ENCODE data around the gene MGAT5B.
"Not testable (repeated sequence)": the region's sequence is repeated elsewhere in the genome, so short reads cannot be mapped to it uniquely, and the experiment has no call there.

MGAT5B gene

DNA sequence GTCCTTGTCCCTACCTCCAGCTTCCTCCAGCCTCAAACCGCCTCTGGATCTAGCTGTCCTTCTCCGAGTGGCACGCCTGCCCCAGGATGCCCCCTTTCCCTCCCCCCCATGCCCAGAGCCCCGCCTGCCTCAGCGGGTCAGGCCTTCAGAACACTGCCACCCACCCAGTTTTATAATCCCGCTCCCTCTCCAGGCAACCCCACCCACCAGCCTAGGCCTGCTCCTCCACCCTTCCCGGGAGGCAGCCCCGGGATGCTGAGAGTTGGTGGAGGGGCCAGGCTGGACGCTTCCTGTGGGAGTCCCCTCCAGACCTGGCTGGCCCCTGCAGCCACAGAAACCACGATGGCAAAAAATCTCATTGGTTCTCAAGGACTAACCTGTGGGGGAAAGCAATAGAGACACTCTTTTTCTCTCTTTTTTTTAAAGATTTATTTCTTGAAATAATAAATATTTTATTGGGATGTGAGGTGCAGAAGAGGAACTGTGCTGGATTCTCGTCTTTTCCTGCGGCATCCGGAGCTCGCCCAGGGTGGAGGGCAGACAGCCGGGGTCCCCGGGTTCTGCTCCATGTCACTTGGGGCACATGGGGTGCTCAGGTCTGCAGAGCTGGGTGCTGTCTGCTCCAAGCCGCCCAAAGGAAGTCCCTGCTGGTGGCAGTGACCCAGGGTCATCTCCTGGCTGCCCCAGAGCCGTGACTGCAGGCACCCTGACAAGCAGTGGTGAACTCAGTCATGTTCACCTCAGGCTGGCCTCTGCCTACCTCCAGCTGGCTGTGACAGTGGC, 81.9 kb downstream of the MGAT5B start:
- DNase-seq (ENCODE audit: low spot score) = no peak

DNA sequence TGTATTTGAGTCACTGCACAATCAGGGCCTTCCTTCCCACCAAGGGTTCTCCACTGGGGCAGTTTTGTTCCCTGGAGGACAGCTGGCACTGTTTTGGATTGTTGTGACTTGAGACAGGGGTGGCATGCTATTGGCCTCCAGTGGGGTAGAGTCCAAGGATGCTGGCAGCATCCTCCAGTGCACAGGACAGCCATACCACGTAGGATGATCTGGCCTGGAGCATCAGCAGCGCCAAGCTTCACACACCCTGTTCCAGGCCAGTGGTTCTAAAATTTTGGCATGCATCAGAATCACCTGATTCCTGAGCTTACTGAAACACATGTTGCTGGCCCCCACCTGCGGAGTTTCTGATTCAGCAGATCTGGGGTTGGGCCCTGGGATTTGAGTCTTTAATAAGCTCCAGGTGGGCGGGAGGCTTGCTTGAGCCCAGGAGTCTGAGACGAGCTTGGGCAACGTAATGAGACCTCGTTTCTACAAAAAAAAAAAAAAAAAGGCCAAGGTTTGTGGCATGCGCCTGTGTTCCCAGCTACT, 83.2 kb downstream of the MGAT5B start:
- no peak for DNase-seq (ENCODE audit: low spot score)

DNA sequence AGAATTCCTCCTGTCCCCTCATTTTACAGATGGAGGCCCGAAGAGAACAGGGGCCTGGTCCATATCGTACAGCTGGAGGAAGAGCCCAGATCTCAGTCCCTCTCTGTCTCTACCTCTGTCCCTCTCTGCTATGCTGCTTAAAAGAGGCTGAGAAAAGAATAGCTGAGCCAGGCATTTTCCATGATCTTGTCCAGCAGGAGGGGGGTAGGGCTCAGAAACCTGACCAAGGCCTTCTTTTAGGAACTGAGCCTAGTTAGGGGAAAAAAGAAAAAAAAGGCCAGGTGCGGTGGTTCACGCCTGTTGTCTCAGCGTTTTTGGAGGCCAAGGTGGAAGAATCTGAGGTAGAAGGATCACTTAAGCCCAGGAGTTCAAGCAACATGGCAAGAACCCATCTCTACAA, 84.2 kb downstream of the MGAT5B start:
- DNase-seq (ENCODE audit: low spot score) = no peak

DNA sequence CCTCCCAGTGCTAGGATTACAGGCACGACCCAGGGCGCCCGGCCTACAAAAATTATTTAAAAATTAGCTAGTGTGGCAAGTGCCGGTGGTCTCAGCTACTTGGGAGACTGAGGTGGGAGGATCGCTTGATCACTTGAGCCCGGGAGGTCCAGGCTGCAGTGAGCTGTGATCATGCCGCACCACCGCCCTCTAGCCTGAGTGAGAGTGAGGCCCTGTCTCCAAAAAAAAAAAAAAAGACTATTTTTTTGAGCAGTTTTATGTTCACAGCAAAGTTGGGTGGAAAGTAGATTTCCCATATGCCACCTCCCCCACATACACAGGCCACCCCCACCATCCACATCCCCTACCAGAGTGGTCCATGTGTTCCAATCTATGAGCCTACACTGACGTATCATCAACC, 84.9 kb downstream of the MGAT5B start:
- no peak for DNase-seq (ENCODE audit: low spot score)

DNA sequence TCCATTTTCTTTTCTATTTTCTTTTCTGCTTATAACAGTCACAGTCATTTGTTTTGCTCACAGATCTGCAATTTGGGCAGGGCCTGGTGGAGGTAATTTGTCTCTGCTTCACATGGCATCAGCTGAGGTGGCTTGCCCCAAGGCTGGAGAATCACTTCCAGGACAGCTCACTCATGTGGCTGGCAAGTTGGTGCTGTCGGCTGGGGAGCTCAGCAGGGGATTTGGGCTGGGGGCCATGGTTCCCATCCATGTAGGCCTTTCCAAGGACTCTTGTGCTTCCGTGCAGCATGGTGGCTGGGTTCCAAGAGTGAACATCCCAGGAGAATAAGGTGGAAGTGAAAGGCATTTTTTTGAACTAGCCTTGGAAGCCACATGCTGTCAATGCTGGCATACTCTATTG, 85.7 kb downstream of the MGAT5B start:
- DNase-seq (ENCODE audit: low spot score) = no peak

DNA sequence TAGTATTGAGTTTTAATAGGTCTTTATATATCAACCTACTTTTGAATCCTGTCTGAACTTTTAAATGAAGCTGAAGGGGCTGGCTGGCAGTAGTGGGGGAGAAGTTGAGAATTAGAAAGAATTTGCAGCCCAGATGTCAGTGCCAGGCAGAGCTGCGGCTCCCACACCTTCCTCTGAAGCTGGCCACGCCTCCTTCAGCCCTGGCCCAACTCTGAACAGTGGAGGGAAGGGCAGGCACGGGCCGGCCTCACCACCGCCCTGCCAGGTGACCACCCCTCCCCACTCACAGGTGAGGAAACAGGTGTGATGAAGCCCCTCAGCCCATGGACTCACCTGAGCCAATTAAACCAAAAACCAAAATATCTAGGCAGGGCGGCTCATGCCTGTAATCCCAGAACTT, 87.0 kb downstream of the MGAT5B start:
- no peak for DNase-seq (ENCODE audit: low spot score)

DNA sequence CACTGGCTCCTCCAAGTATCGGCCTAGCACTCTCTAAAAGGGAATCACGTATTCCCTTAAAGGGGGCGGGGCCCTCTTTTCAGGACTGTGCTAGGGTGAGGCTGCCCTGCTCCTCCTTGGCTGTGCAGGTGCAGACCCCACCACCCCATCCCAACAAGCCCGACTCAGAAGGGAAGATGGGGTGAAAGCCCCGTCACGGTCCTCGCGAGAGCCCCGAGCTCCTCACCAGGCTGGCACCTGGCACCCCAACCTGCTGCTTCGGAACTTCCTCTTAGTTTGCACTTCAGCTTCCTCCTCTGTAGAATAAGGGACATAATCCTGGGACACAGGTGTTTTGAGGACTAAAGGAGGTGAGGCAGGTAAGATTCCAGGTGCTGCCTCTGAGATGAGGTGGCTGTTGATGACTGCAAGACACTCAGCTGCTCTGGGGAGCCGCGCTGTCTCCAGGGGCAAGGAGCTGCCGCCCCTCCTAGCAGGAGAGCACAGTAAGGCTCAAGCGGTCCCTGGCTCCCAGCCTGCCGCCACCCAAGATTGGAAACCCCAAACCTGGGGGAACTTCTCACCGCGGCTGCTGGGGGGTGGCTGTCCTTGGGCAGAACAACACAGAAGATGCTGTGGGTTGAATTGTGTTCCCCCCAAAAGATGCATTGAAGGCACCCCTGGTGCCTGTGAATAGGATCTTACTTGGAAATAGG, 88.8 kb downstream of the MGAT5B start:
- DNase-seq (ENCODE audit: low spot score) = no peak

DNA sequence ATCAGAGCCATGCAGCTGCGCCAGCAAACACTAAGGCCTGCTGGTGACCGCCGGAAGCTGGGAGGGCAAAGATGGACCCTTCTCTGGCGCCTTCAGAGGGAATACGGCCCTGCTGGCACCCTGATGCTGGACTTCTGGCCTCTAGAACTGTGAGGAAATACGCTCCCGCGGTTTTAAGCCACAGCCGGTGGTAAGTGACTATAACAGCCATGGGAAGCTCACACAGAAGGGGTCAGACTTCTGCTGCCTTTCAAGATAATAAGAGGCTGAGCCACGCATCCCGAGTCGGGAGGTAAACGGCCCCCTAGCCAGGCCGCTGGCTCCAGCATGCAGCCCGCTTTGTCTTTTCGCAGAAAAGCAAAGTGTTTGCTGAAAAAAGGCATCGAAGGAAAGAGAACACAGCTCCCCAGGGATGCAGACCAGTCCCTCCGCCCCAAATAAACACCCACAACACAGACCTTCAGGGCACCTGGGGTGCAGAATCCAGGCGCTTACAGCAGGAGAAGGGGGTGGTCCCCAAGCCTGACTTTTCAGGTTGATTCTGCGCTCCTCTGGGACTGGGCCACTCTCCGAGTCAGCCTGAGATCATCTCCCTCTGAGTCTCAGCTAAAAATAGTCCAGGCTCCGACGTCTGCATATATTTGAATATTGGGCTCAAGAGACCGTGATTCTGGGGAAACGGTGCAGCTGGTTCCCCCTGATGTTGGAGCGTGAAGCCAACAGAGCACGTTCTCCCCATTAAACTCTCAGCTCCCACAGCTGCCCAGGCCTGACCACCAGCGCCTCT, 89.7 kb downstream of the MGAT5B start:
- no peak for DNase-seq (ENCODE audit: low spot score)

DNA sequence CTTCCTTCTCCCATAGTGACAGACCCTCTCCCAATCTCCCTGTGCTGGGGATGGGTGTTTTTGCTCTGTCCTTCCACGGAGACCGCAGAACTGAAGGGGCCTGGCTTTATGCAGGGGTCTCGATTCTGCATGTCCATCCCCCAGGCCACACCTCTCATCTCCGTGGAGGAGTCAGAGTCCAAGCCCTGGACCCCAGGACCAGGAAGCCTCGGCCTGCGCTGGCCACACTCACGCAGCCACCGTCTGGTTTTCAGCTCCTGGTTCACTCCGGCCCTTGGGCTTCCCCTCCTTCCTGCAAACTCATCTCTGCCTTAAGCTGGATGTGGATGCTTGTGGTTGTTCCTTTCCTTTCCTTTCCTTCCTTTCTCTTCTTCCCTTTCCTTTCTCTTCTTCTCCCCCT, 90.8 kb downstream of the MGAT5B start:
- DNase-seq (ENCODE audit: low spot score) = no peak

DNA sequence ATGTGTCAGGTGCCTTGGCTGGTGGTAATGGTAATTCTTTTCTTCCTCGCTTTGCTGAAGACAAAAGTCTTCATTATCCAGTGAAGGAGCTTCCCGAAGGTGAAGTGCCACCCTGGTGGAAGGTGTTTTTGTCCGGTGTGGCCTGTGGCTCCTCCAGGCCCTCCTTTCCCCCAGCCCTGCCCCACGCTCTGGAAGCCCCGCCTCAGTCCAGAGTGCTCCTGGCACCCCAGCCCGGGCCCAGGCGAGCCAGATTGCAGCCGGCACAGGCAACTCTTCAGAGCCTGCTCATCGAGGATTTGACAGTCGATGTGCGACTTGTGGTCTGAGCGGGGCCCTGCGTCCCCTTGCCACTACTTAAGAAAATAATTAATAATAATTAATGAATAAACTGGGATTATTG, 93.7 kb downstream of the MGAT5B start:
- DNase-seq (ENCODE audit: low spot score) = no peak

DNA sequence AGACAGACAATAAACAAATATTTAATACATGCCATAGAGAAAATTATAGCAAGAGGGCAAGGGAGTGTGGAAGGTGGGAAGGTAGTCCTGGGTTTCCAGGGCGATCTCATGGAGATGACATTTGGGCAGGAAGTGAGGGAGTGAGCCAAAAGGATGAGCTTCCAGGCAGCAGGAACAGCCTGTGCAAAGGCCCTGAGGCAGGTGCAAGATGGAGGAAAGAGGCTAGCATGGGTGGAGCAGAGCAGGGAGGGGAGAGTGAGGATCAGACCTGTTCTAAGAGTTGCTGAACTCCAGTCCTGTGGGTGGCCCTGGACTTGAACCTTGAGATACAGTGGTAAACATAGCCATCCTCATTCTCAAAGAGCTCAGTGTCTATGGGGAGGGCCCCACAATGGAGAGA, 94.7 kb downstream of the MGAT5B start:
- DNase-seq (ENCODE audit: low spot score) = no peak

DNA sequence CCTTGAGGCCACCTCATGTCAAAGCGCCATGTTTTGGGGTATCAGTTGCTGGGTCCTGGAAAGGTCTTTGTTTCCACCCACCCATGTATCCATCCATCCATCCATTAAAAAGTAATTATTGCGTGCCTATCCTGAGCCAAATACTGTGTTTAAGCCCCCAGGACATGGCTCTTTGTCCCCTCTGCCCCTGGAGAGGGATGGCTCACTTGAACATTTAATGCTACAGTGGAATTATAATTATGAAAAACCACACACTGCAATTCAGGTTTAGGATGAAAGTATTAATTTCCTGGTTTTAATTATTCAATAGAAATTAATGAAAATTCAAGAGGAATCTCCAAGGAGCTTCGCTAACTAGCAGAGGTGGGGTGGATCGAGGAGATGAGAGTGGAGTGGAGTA, 97.8 kb downstream of the MGAT5B start:
- DNase-seq (ENCODE audit: low spot score) = no peak

DNA sequence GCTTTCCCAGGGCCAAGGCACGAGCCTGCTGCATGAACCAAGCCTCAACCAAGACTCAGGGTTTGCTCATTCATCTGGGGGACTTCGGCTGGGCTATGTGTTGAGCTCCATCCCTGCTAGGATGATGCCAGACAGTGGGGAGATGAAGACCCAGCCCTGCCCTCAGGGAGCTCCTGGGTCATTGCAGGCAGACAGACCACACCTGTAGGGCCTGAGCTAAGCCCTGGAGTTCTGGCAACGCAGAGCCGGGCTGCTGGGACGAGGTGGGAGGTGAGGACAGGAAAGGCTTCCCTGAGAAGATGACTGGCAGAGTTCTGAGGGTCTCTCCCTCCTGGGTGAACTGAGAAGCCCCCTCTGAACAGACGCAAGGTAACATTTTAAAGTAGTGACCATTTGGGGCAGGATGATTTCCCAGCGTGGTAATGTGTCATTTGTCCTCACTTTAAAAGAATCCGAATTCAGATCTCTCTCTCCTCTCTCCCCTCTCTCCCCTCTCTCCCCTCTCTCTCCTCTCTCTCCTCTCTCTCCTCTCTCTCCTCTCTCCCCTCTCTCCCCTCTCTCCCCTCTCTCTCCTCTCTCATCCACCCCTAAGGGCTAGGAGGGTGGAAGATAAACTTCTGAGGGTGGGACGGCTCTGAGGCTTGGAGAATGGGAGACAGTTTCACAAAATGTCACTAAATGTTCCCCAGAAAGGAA, 98.4 kb downstream of the MGAT5B start:
- no peak for DNase-seq (ENCODE audit: low spot score)

DNA sequence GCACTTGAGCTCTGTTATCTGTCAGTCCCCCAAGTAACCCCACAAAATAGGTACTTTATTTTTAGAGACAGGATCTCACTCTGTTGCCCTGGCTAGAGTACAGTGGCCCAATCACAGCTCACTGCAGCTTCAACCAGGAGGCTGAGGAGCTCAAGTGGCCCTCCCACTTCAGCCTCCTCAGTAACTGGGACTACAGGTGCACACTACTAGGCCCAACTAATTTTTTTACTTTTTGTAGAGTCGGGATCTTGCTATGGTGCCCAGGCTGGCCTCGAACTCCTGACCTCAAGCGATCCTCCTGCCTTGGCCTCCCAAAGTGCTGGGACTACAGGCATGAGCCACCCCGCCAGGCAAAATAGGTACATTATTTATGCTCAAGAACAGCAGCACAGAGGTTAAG, 99.6 kb downstream of the MGAT5B start:
- DNase-seq (ENCODE audit: low spot score) = no peak

DNA sequence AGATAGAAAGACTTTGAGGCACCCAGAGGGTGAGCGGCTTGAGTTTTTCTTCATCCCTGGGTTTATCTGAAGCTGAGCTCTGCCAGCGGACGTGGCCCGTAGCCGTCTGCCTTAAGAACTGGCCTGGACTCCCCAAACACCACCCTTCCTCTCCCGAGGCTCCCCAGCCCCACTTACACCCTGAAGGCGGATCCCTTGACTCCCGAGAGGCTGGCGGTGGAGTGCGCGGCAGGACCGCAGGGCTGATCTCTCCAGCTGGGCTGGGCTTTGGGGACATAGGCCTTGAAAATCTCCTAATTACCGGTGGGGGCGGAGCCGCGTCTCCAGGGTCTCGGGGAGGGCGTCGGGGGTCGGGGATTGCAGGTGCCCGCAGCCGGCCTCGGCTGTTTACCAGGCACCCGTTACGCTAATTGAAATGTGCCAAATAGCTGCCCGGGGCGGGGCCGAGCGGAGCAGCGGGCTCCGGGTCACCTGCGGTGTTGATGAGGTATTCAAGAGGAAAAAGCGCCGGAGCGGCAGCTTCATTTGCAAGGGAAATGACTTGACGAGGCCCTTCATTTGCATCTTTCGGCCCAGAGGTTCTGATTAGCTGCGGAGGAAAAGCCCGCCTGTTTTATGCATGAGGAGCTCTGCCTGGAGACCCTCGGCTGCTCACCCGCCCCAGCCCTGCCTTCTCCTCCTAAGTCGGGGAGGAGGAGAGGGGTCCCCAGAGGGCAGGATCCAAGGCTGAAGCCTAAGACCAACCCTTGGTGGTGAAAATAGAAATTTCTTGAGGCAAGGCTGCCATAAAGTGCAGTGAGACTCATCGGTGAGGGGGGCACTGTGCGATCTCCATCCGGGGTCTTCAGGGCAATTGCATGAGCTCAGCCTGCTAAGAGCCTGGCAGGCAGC, 100.7 kb downstream of the MGAT5B start:
- DNase-seq (ENCODE audit: low spot score) = peak; percentile 3

DNA sequence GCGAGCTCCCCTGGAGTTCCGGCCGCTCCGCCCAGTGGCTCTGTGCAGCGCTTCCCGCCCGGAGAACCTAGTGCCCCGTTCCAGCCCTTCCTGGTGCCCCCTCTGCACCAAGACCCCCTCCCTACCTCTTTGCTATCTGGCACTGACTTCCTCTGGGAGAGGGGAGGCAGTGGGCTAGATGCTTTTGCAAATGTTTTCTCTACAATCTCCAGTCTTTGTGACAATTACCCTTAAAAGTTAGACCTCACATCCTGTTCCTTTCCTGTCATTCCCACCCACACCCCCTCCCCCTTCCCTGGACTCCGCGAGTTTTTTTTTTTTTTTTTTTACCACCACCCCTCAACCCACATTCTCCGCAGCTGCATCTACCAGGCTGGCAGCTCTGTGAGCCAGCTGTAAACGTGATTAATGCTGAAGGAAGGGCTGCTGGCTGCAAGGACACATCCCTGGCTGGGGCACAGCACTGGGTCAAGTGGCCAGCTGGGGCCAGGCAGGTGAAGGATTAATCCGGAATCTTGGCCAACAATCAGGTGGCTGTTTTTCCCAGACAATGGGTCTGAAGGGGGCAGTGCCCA, 101.5 kb downstream of the MGAT5B start:
- DNase-seq (ENCODE audit: low spot score) = no peak

DNA sequence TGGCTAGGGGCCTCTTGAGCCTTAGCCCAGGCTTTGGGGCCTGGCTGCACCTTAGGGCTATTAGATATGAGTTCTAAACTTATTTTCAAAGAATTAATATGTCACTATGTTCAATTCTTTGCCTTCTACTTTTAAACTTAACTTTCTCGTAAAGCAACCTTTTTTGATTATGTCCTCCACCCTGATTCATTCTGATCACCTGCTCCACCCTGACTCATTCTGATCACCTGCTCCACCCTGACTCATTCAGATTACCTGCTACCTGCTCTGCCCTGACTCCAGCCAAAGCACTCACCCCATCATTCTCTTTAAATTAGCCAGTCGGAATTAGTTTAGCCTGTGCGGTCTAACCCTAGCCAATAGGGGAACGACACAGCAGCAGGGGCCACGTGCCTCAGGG, 102.0 kb downstream of the MGAT5B start:
- not testable (repeated sequence) for DNase-seq (ENCODE audit: low spot score)

DNA sequence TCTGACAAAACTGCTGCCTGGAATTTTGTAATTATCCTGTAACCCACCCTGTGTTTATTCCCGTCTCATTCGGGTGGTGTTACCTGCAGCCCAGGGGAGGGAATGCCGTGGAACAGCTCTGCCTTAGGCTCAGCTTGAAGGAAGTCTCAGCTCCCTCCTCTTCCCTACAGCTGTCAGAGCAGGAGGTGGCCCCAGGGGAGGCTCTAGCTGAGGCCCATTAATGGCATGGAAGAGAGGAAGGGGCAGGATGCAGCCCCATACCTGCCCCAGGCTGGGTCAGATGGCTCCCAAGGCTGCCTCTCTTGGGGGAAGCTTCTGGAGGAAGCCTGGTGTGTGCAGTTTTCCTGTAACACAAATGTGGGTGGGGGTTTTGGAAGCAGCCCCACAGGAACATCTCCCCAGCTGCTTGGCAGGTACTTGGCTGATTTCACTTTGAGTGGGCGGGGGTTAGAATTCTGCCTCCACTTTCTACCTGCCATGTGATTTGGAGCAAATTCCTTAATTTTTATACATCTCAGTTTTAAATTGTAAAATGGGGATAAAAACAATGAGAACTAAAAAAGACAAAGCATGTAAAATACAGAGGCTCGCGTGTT, 103.9 kb downstream of the MGAT5B start:
- DNase-seq (ENCODE audit: low spot score) = no peak

DNA sequence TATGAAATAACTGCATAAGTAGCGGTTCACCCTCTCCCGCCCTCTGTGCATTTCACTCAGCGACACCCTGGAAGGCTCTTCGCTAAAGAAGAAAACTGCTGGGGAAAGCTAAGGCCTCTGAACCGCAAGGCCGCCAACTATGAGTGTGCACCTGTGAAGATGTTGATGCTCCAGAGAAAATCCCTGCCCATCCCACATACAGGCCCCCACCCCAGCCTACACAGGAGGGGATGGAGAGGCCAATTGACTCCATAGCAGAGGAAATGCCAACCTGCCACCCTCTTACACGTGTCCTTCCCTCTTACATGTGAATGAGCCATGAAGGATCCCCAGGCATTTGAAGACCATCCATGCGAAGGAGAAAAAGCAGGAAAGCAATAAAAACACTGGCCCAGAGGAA, 104.8 kb downstream of the MGAT5B start:
- no peak for DNase-seq (ENCODE audit: low spot score)

DNA sequence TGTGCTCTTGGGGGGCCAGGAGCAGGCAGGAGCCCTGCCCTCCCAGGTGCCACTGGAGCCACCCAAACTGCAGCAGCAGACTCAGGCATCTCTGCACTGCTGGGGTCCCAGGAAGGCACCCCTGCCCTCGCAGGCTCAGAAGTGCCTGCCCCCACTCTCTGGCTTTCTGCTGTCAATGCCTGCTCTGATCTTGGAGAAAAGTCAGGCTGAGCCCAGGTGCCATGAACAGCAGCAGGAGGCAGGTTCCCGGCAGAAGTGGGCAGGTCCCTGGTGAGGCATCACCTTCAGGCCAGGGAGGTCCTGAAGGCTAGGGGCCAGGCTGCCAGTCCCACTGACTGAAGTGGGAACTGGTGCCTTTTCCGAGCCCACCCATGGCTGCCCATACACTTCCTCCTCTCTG, 106.5 kb downstream of the MGAT5B start:
- no peak for DNase-seq (ENCODE audit: low spot score)
